IMR-90 (cell line): ENCODE data around the gene SNED1. TPM values are rescaled to one million over a fixed set of nuclear protein-coding genes. Genes with fewer than 3 reads are reported as not detected.
A peak's percentile ranks its signal among the peaks of the same experiment; 100 is the strongest.

ENCODE experiments used
- CTCF ChIP-seq: conservative IDR thresholded peaks from 2 replicates; pipeline ENCODE4 v1.5.1; 2012; ENCODE audit warnings: mild to moderate bottlenecking, low read depth, low read length, improper control_type of control experiment
- MAZ ChIP-seq: IDR thresholded peaks from 2 replicates; pipeline ENCODE4 v1.6.1; 2012; ENCODE audit warnings: low read depth, mild to moderate bottlenecking, low read length, improper control_type of control experiment, moderate library complexity, borderline replicate concordance
- polyA plus RNA-seq, 3 experiments: library from polyadenylated mRNA; depleted of rRNA; stranded (reverse); fragments of >200 nt; gene quantifications; 2 replicates each; pipeline ENCODE4 v1.2.3, GENCODE V29; 2012; ENCODE audit warnings: low replicate concordance in 1 of 3
- total RNA-seq: library from RNA; depleted of rRNA; stranded (reverse); fragments of >200 nt; gene quantifications from 2 replicates; pipeline ENCODE4 v1.2.3, GENCODE V29; 2012

SNED1 gene
- total and polyA plus RNA-seq, 2 of the 4 experiments (the other 2 are of a cell fraction) = 1.1 to 3.4 TPM

- no peak for TF ChIP-seq CTCF
- TF ChIP-seq MAZ = 0 out of 2 replicates have a peak, but pooled peaks have one; percentile 26
Measured at GRCh38 chr2:240991378-240992263, 6.8 kb upstream of the SNED1 start (continued).
